K562 (cell line): ENCODE results near the gene C22orf31. TPM values are rescaled to one million over a fixed set of nuclear protein-coding genes. Genes with fewer than 3 reads are reported as not detected.

Experiments used
- ATAC-seq: fragments of 200-7000 bp; cut with Tn5 transposase; 3 replicates; pipeline ENCODE4 v1.9.1; 2020; ENCODE audit warnings: moderate library complexity
- BruUV-seq: library from RNA; stranded (reverse); fragments of 400-500 nt; replicated peaks from 2 replicates; lab custom pipeline; 2021; lab: Mats Ljungman, UMichigan
- CTCF ChIA-PET: fragments of 300-600 bp; formaldehyde crosslinking; extraction: SDS; loops from one replicate; lab custom pipeline; 2021; ENCODE audit warnings: low intra/inter-chr PET ratio; lab: Yijun Ruan, JAX
- POLR2A ChIA-PET: fragments of 300-600, 350-650 bp; sonication (Branson Sonifier 250); formaldehyde crosslinking; extraction: SDS; loops from one replicate; lab custom pipeline; 2021; ENCODE audit warnings: antibody characterized with exemption, inconsistent platforms; lab: Yijun Ruan, JAX
- DNase-seq, 4 experiments: peaks; one replicate each; pipeline versions ENCODE4 v3.0.0 to v3.0.0-alpha.2; 2011 to 2018; ENCODE audit warnings: low spot score in 3 of 4, mixed read lengths in 3 of 4; ENCODE audit errors: extremely low read depth in 1 of 4
- FAIRE-seq: peaks from 2 replicates; lab custom pipeline; 2011; peaks lifted over from hg19 to GRCh38; lab: Jason Lieb, UNC
- H2AFZ ChIP-seq: 2 replicates; pipeline ENCODE4 v1.6.0; 2011; ENCODE audit warnings: low read depth, low read length, control low read depth, inconsistent platforms
- H3K27ac ChIP-seq: fragments of 200-600 bp; 3 replicates; pipeline ENCODE4 v1.8.0; 2011; ENCODE audit warnings: low read depth, mild to moderate bottlenecking, control low read depth, inconsistent platforms, low read length, moderate library complexity, mixed read lengths; ENCODE audit errors: extremely low read depth
- H3K27me3 ChIP-seq, 2 experiments: fragments of 300-600 bp in 1 of 2; 2 replicates in 1 of 2; 3 replicates in 1 of 2; pipeline versions ENCODE4 v1.6.0 to v1.8.0; 2011; ENCODE audit warnings: inconsistent platforms in 2 of 2, low read length in 2 of 2, mild to moderate bottlenecking in 1 of 2, mixed read lengths in 1 of 2, moderate library complexity in 1 of 2; ENCODE audit not compliant: control insufficient read depth in 2 of 2, insufficient read depth in 2 of 2
- H3K36me3 ChIP-seq: fragments of 300-600 bp; 3 replicates; pipeline ENCODE4 v1.8.0; 2011; ENCODE audit warnings: mild to moderate bottlenecking, low read length, inconsistent platforms; ENCODE audit not compliant: control insufficient read depth, insufficient read depth
- H3K4me1 ChIP-seq, 2 experiments: fragments of 200-600 bp in 1 of 2; replicated peaks in 1 of 2; 2 replicates in 1 of 2; 3 replicates in 1 of 2; pipeline versions ENCODE4 v1.5.1 to v1.8.0; 2011; ENCODE audit warnings: inconsistent platforms in 2 of 2, low read length in 2 of 2, mild to moderate bottlenecking in 1 of 2, mixed read lengths in 1 of 2, moderate library complexity in 1 of 2; ENCODE audit not compliant: control insufficient read depth in 2 of 2, insufficient read depth in 2 of 2
- H3K4me2 ChIP-seq: 2 replicates; pipeline ENCODE4 v1.6.1; 2011; ENCODE audit warnings: low read length, control low read depth, inconsistent platforms, mixed read lengths; ENCODE audit not compliant: insufficient read depth
- H3K4me3 ChIP-seq: fragments of 200-600 bp; sonication (generic), shearing (Covaris generic); 2 replicates; pipeline ENCODE4 v1.5.1; 2016; ENCODE audit warnings: control low read depth, inconsistent platforms
- H3K79me2 ChIP-seq: fragments of 200-600 bp; 3 replicates; pipeline ENCODE4 v1.8.0; 2011; ENCODE audit warnings: low read length, inconsistent platforms; ENCODE audit not compliant: control insufficient read depth, insufficient read depth
- H3K9ac ChIP-seq, 2 experiments: 2 replicates each; pipeline versions ENCODE4 v1.6.0 to v1.6.1; 2011; ENCODE audit warnings: low read depth in 2 of 2, low read length in 2 of 2, control low read depth in 1 of 2, inconsistent platforms in 1 of 2, mild to moderate bottlenecking in 1 of 2, mixed read lengths in 1 of 2; ENCODE audit not compliant: insufficient read depth in 1 of 2
- H3K9me1 ChIP-seq: one replicate; pipeline ENCODE4 v1.6.0; 2011; ENCODE audit warnings: inconsistent platforms, mild to moderate bottlenecking, low read length, moderate library complexity; ENCODE audit not compliant: control insufficient read depth, insufficient read depth
- H3K9me3 ChIP-seq: replicated peaks from 2 replicates; pipeline ENCODE4 v1.5.1; 2011; ENCODE audit warnings: low read depth, low read length, inconsistent platforms; ENCODE audit not compliant: control insufficient read depth, insufficient read depth
- H4K20me1 ChIP-seq: replicated peaks from 2 replicates; pipeline ENCODE4 v1.6.1; 2011; ENCODE audit warnings: low read length, inconsistent platforms, mixed read lengths; ENCODE audit not compliant: control insufficient read depth, insufficient read depth
- ELK1 ChIP-seq: sonication (generic); formaldehyde crosslinking; IDR thresholded peaks from 2 replicates; pipeline ENCODE4 v1.8.1; 2022; ENCODE audit warnings: missing genetic modification reagents
- ETV6 ChIP-seq, 3 experiments: fragments of 150-350 bp in 1 of 3; sonication (generic) in 1 of 3; formaldehyde crosslinking in 1 of 3; IDR thresholded peaks; 2 replicates each; pipeline versions ENCODE4 v1.6.1 to v1.8.0; 2014 to 2022; ENCODE audit warnings: borderline replicate concordance in 2 of 3, low read depth in 2 of 3, antibody characterized with exemption in 1 of 3, low read length in 1 of 3, mild to moderate bottlenecking in 1 of 3, missing genetic modification reagents in 1 of 3
- GTF2B ChIP-seq: IDR thresholded peaks from 2 replicates; pipeline ENCODE4 v1.6.1; 2011; ENCODE audit not compliant: insufficient read length; ENCODE audit errors: extremely low read depth
- KDM1A ChIP-seq, 2 experiments: fragments of 450-650 bp; IDR thresholded peaks; 2 replicates each; pipeline ENCODE4 v1.6.1; 2016; ENCODE audit warnings: mild to moderate bottlenecking in 2 of 2
- MTA3 ChIP-seq: fragments of 450-650 bp; formaldehyde crosslinking; IDR thresholded peaks from 2 replicates; pipeline ENCODE4 v1.6.1; 2017; ENCODE audit warnings: mild to moderate bottlenecking, borderline replicate concordance
- PCBP2 ChIP-seq: fragments of 200-400 bp; formaldehyde crosslinking; IDR thresholded peaks from 2 replicates; pipeline ENCODE4 v1.6.1; 2018; ENCODE audit warnings: low read length, low read depth, mild to moderate bottlenecking, moderate library complexity; ENCODE audit not compliant: poor library complexity, severe bottlenecking
- TCF7 ChIP-seq: sonication (generic); IDR thresholded peaks from 2 replicates; pipeline ENCODE4 v1.6.1; 2016; ENCODE audit warnings: antibody characterized with exemption, borderline replicate concordance
- U2AF1 ChIP-seq: fragments of 200-400 bp; formaldehyde crosslinking; optimal IDR thresholded peaks from 2 replicates; pipeline ENCODE3; 2017; ENCODE audit warnings: mild to moderate bottlenecking, low read depth, low read length, moderate library complexity
- ZBTB8A ChIP-seq: fragments of 450-650 bp; IDR thresholded peaks from 2 replicates; pipeline ENCODE4 v1.6.1; 2018; ENCODE audit warnings: mild to moderate bottlenecking, moderate library complexity; ENCODE audit not compliant: partially characterized antibody
- ZNF407 ChIP-seq: fragments of 450-650 bp; IDR thresholded peaks from 2 replicates; pipeline ENCODE4 v1.6.1; 2016; ENCODE audit warnings: low read depth
- ZNF644 ChIP-seq: fragments of 200-800 bp; sonication (Bioruptor generic); IDR thresholded peaks from 2 replicates; pipeline ENCODE4 v1.6.1; 2016; ENCODE audit warnings: low read depth, missing genetic modification characterization, missing compliant biosample characterization
- ZNF780A ChIP-seq: fragments of 250-450 bp; sonication (Bioruptor Pico); IDR thresholded peaks from 2 replicates; pipeline ENCODE4 v1.5.0; 2021; ENCODE audit warnings: mild to moderate bottlenecking
- WGBS: fragments of 100-300 bp; shearing (Covaris generic); methylation state at CpG from one replicate; pipeline ENCODE4 v1.1.6; 2016; ENCODE audit warnings: low coverage, mixed read lengths; ENCODE audit not compliant: insufficient coverage; ENCODE audit errors: missing lambda C conversion rate; 5-methylcytosine and 5-hydroxymethylcytosine counted together
- in situ Hi-C: fragments of 300-500 bp; cut with MboI; formaldehyde crosslinking; loops from 4 replicates; pipeline ENCODE4 v1.15.0; 2018; ENCODE audit warnings: inconsistent platforms, mixed read lengths
- intact Hi-C: fragments of 100-400 bp; cut with micrococcal nuclease; formaldehyde crosslinking; loops from 2 replicates; pipeline ENCODE4 v1.14.2; 2022
- polyA plus RNA-seq, 8 experiments: library from polyadenylated mRNA; depleted of rRNA in 4 of 8; stranded (reverse) in 5 of 8; unstranded in 3 of 8; fragments of >200 nt; fragmentation: Nextera tagmentation in 2 of 8; fragmentation: Illumina TruSeq in 1 of 8; extraction: Ambion mirVana in 2 of 8; extraction: Trizol in 1 of 8; gene quantifications; 2 replicates each; pipeline versions ENCODE4 v1.2.1 to v1.2.3, GENCODE V29; 2011 to 2014; ENCODE audit warnings: inconsistent platforms in 1 of 8, missing spikeins in 1 of 8
- total RNA-seq, 7 experiments: library from RNA; depleted of rRNA in 6 of 7; stranded (reverse); fragments of >200 nt in 6 of 7; fragmentation: Illumina TruSeq in 2 of 7; extraction: Trizol in 2 of 7; gene quantifications; 2 replicates each; pipeline versions ENCODE4 v1.2.1 to v1.2.3, GENCODE V29; 2011 to 2021; ENCODE audit warnings: low replicate concordance in 1 of 7

Gene C22orf31
- total and polyA plus RNA-seq, 9 of the 15 experiments (the other 6 are each of a cell fraction or from before 2014, with no cell fraction given) = not detected

- CTCF ChIA-PET = no interaction called here
- TF ChIP-seq ZNF407 (no peak), PCBP2 (no peak), GTF2B (no peak), ELK1 (no peak), ETV6 (IDR thresholded peaks at IDR 0.05; ENCODE audit: borderline replicate concordance in 1 of 2, low read depth in 2 of 2, low read length in 1 of 2) (no peak), ETV6 (CRISPR knock-in tag; IDR thresholded peaks at IDR 0.05; ENCODE audit: borderline replicate concordance) (no peak), TCF7 (no peak), U2AF1 (no peak), ZNF644 (tag) (no peak), KDM1A (IDR thresholded peaks at IDR 0.05) (no peak), ZNF780A (CRISPR knock-in tag) (no peak), ZBTB8A (no peak), MTA3 (no peak)
Measured at GRCh38 chr22:29062286-29062821, 723 bp upstream of the C22orf31 start.

More at GRCh38 chr22:29062286-29062821, 723 bp upstream of the C22orf31 start:
- peaks cover 4 to 7% of the 10 kb centered on the region in 2 experiments; a peak in 3 of 5 replicates for H3K4me1 ChIP-seq
- no peaks in the 10 kb centered on the region for H3K79me2 ChIP-seq
- 23% methylated on average over 8 of the region's 8 CpGs for WGBS
- H4K20me1 ChIP-seq = no peaks in the 10 kb centered on the region
- no peaks in the 10 kb centered on the region; a peak in 1 of 5 replicates for H3K27me3 ChIP-seq
- in situ Hi-C loops = no loop called here
- H3K9me3 ChIP-seq = no peaks in the 10 kb centered on the region
- no peaks in the 10 kb centered on the region for H3K9me1 ChIP-seq
- H2AFZ ChIP-seq = no peak overlapping the region
- H3K36me3 ChIP-seq = no peaks in the 10 kb centered on the region
- no peak overlapping the region for H3K4me3 ChIP-seq
- BruUV-seq = no TSS peak
- POLR2A ChIA-PET = no interaction called here
- FAIRE-seq (no peak), ATAC-seq (no peak; the same call in 1 of the 3 replicates), DNase-seq (no peak)
- intact Hi-C loops = loop anchor here (10.0 kb wide), 1 partner anchor 92 kb away; no protein-coding TSS in a partner anchor
- H3K27ac ChIP-seq = no peak overlapping the region
- no peak overlapping the region for H3K9ac ChIP-seq
- no peak overlapping the region for H3K4me2 ChIP-seq
